IMR-90 (cell line): Measurements from ENCODE around the gene FAM20B. TPM values are rescaled to one million over a fixed set of nuclear protein-coding genes. Genes with fewer than 3 reads are reported as not detected.
A peak's percentile ranks its signal among the peaks of the same experiment; 100 is the strongest.

Source experiments
- ATAC-seq: fragments of 200-7000 bp; cut with Tn5 transposase; 2 replicates; pipeline ENCODE4 v1.9.1; 2020; ENCODE audit warnings: low read depth, mild to moderate bottlenecking, moderate library complexity
- BruUV-seq: library from RNA; stranded (reverse); fragments of 400-500 nt; replicated peaks from 2 replicates; lab custom pipeline; 2021; lab: Mats Ljungman, UMichigan
- CTCF ChIA-PET: fragments of 300-600 bp; formaldehyde crosslinking; extraction: SDS; loops from one replicate; lab custom pipeline; 2021; ENCODE audit warnings: antibody characterized with exemption; lab: Yijun Ruan, JAX
- POLR2A ChIA-PET: fragments of 300-600 bp; sonication (Branson Sonifier 250); formaldehyde crosslinking; loops from one replicate; lab custom pipeline; 2022; ENCODE audit warnings: antibody characterized with exemption; ENCODE audit not compliant: unreplicated experiment; lab: Charles Lee
- DNase-seq: peaks from one replicate; pipeline ENCODE4 v3.0.0; 2013
- H2AFZ ChIP-seq: replicated peaks from 2 replicates; pipeline ENCODE3; 2013; ENCODE audit warnings: low read length, mild to moderate bottlenecking; ENCODE audit not compliant: poor library complexity
- H2AK5ac ChIP-seq: 2 replicates; pipeline ENCODE4 v1.6.1; 2013; ENCODE audit warnings: low read depth, low read length, inconsistent platforms
- H2AK9ac ChIP-seq: replicated peaks from 2 replicates; pipeline ENCODE3; 2013; ENCODE audit warnings: mild to moderate bottlenecking, low read depth, low read length, moderate library complexity; ENCODE audit not compliant: poor library complexity
- H2BK120ac ChIP-seq: 2 replicates; pipeline ENCODE4 v1.6.1; 2013; ENCODE audit warnings: low read depth, low read length, inconsistent platforms
- H2BK15ac ChIP-seq: 3 replicates; pipeline ENCODE4 v1.6.1; 2013; ENCODE audit warnings: low read depth, low read length, inconsistent platforms
- H2BK20ac ChIP-seq: 2 replicates; pipeline ENCODE4 v1.6.1; 2013; ENCODE audit warnings: low read depth, mild to moderate bottlenecking, inconsistent platforms, low read length, moderate library complexity
- H2BK5ac ChIP-seq: 2 replicates; pipeline ENCODE4 v1.6.1; 2013; ENCODE audit warnings: mild to moderate bottlenecking, low read depth, low read length, inconsistent platforms; ENCODE audit not compliant: poor library complexity, severe bottlenecking
- H3K14ac ChIP-seq: replicated peaks from 2 replicates; pipeline ENCODE4 v1.6.1; 2013; ENCODE audit warnings: low read depth, low read length, inconsistent platforms
- H3K18ac ChIP-seq: 2 replicates; pipeline ENCODE4 v1.6.1; 2013; ENCODE audit warnings: low read depth, low read length, control low read depth
- H3K23ac ChIP-seq: 2 replicates; pipeline ENCODE4 v1.6.1; 2013; ENCODE audit warnings: low read depth, low read length, inconsistent platforms
- H3K27ac ChIP-seq: 2 replicates; pipeline ENCODE4 v1.5.1; 2013; ENCODE audit warnings: mild to moderate bottlenecking, control low read depth, low read length; ENCODE audit not compliant: insufficient read depth
- H3K27me3 ChIP-seq: 2 replicates; pipeline ENCODE4 v1.6.1; 2013; ENCODE audit warnings: low read length; ENCODE audit not compliant: control insufficient read depth, insufficient read depth
- H3K36me3 ChIP-seq: 2 replicates; pipeline ENCODE4 v1.6.1; 2013; ENCODE audit warnings: low read length, mixed read lengths; ENCODE audit not compliant: control insufficient read depth, insufficient read depth
- H3K4ac ChIP-seq: 2 replicates; pipeline ENCODE4 v1.6.1; 2013; ENCODE audit warnings: low read depth, low read length, inconsistent platforms
- H3K4me1 ChIP-seq: 2 replicates; pipeline ENCODE4 v1.6.1; 2013; ENCODE audit warnings: low read length, mixed read lengths; ENCODE audit not compliant: control insufficient read depth, insufficient read depth
- H3K4me2 ChIP-seq: 2 replicates; pipeline ENCODE4 v1.6.1; 2013; ENCODE audit warnings: low read depth, mild to moderate bottlenecking, control low read depth, low read length, moderate library complexity
- H3K4me3 ChIP-seq: 2 replicates; pipeline ENCODE4 v1.5.1; 2013; ENCODE audit warnings: low read depth, mild to moderate bottlenecking, control low read depth, low read length, moderate library complexity; ENCODE audit not compliant: insufficient read depth
- H3K56ac ChIP-seq: 2 replicates; pipeline ENCODE4 v1.6.1; 2013; ENCODE audit warnings: low read length, inconsistent platforms; ENCODE audit not compliant: insufficient read depth; ENCODE audit errors: extremely low read depth
- H3K79me1 ChIP-seq, 2 experiments: 2 replicates each; pipeline ENCODE4 v1.6.1; 2013; ENCODE audit warnings: low read length in 2 of 2, inconsistent platforms in 1 of 2, low read depth in 1 of 2
- H3K9ac ChIP-seq: 2 replicates; pipeline ENCODE4 v1.6.1; 2013; ENCODE audit warnings: low read depth, low read length, control low read depth
- H3K9me1 ChIP-seq: 2 replicates; pipeline ENCODE4 v1.6.1; 2013; ENCODE audit warnings: low read length, inconsistent platforms; ENCODE audit not compliant: insufficient read depth
- H3K9me3 ChIP-seq: 2 replicates; pipeline ENCODE4 v1.6.1; 2013; ENCODE audit warnings: low read length; ENCODE audit not compliant: control insufficient read depth, insufficient read depth
- H4K20me1 ChIP-seq: 2 replicates; pipeline ENCODE4 v1.6.1; 2013; ENCODE audit warnings: low read length, inconsistent platforms; ENCODE audit not compliant: insufficient read depth
- H4K5ac ChIP-seq: 2 replicates; pipeline ENCODE4 v1.6.1; 2013; ENCODE audit warnings: mild to moderate bottlenecking, low read depth, low read length, control low read depth
- H4K8ac ChIP-seq, 2 experiments: 2 replicates each; pipeline ENCODE4 v1.6.1; 2013; ENCODE audit warnings: low read depth in 2 of 2, low read length in 2 of 2, control low read depth in 1 of 2, inconsistent platforms in 1 of 2
- H4K91ac ChIP-seq: 2 replicates; pipeline ENCODE4 v1.6.1; 2013; ENCODE audit warnings: low read depth, low read length, inconsistent platforms; ENCODE audit not compliant: insufficient read depth
- BHLHE40 ChIP-seq: fragments of 150-350 bp; IDR thresholded peaks from 2 replicates; pipeline ENCODE4 v1.6.1; 2016; ENCODE audit warnings: mild to moderate bottlenecking, low read depth, low read length
- MAFK ChIP-seq: IDR thresholded peaks from 2 replicates; pipeline ENCODE4 v1.6.1; 2012; ENCODE audit warnings: low read depth, low read length, improper control_type of control experiment
- MAZ ChIP-seq: IDR thresholded peaks from 2 replicates; pipeline ENCODE4 v1.6.1; 2012; ENCODE audit warnings: low read depth, mild to moderate bottlenecking, low read length, improper control_type of control experiment, moderate library complexity, borderline replicate concordance
- RCOR1 ChIP-seq: IDR thresholded peaks from 2 replicates; pipeline ENCODE4 v1.6.1; 2012; ENCODE audit warnings: mild to moderate bottlenecking, low read length, improper control_type of control experiment; ENCODE audit not compliant: insufficient replicate concordance
- RFX5 ChIP-seq: IDR thresholded peaks from 2 replicates; pipeline ENCODE4 v1.8.0; 2012; ENCODE audit warnings: low read depth, mild to moderate bottlenecking, low read length, moderate library complexity
- WGBS, 2 experiments: methylation state at CpG; one replicate each; pipeline versions ENCODE4 v1.1.5 to v1.1.7; 2013; ENCODE audit warnings: missing lambda C conversion rate in 2 of 2; ENCODE audit not compliant: insufficient read length in 1 of 2; ENCODE audit errors: extremely low coverage in 2 of 2; 5-methylcytosine and 5-hydroxymethylcytosine counted together
- dilution Hi-C: fragments of 300-500 bp; cut with HindIII; formaldehyde crosslinking; loops from one replicate; pipeline ENCODE4 v1.14.3; 2018; ENCODE audit warnings: low sequenced_read_pairs; ENCODE audit not compliant: unreplicated experiment
- in situ Hi-C: fragments of 300-500 bp; cut with MboI; formaldehyde crosslinking; loops from 3 replicates; pipeline ENCODE4 v1.14.3; 2019; ENCODE audit warnings: low sequenced_read_pairs, inconsistent platforms, mixed read lengths
- intact Hi-C: fragments of 100-400 bp; cut with micrococcal nuclease; formaldehyde crosslinking; loops from 2 replicates; pipeline ENCODE4 v1.10.0; 2022
- polyA plus RNA-seq, 3 experiments: library from polyadenylated mRNA; depleted of rRNA; stranded (reverse); fragments of >200 nt; gene quantifications; 2 replicates each; pipeline ENCODE4 v1.2.3, GENCODE V29; 2012; ENCODE audit warnings: low replicate concordance in 1 of 3
- total RNA-seq: library from RNA; depleted of rRNA; stranded (reverse); fragments of >200 nt; gene quantifications from 2 replicates; pipeline ENCODE4 v1.2.3, GENCODE V29; 2012; rRNA removed

FAM20B gene
- total and polyA plus RNA-seq, 2 of the 4 experiments (the other 2 are of a cell fraction) = 17.1 to 38.4 TPM

DNA sequence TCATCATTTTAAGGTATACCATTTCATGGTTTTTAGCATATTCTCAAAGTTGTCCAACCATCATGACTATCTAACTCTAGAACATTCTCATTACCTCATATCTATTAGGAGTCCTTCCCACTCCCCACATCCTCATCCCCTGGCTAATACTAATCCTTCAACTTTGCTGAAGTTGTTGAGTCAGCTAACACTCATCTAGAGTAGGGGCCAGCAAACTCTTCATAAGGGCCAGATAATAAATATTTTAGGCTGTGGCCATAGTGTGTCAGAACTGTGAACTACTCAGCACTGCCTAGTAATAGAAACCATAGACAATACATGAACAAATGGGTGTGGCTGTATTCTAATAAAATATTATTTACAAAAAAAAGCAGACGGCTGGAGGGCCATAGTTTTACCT is 99.2 kb downstream of the FAM20B start:
- peaks cover 17% of the 10 kb centered on the region for H3K36me3 ChIP-seq

More for the DNA sequence above, 99.2 kb downstream of the FAM20B start:
- Histone ChIP-seq H3K9me1 (peaks cover 9% of the 10 kb centered on the region), H2AK9ac (no peak overlapping the region), H3K4me1 (peaks cover 14% of the 10 kb centered on the region), H2AFZ (no peak overlapping the region), H2AK5ac (no peak overlapping the region), H2BK20ac (no peak overlapping the region), H3K4me2 (no peak overlapping the region), H3K23ac (no peak overlapping the region), H3K56ac (no peak overlapping the region), H4K8ac (no peak overlapping the region), H3K18ac (no peak overlapping the region), H4K5ac (no peak overlapping the region), H3K27me3 (no peaks in the 10 kb centered on the region), H3K14ac (no peak overlapping the region), H3K4me3 (no peak overlapping the region), H3K79me1 (peaks cover 14 to 57% of the 10 kb centered on the region in 2 experiments), H4K91ac (no peak overlapping the region), H2BK5ac (peak overlapping the region; percentile 69), H3K9me3 (no peaks in the 10 kb centered on the region), H3K4ac (no peak overlapping the region; the same call in 1 of the 2 replicates), H3K27ac (no peak overlapping the region), H2BK15ac (no peak overlapping the region; the same call in 2 of the 3 replicates), H2BK120ac (no peak overlapping the region), H4K20me1 (peaks cover 10% of the 10 kb centered on the region; the same call in 1 of the 2 replicates), H3K9ac (no peak overlapping the region)
- no CpG with 5 or more reads among the region's 1 CpG for WGBS, 2 experiments
- BruUV-seq = no TSS peak
- intact Hi-C loops (no loop called here), in situ Hi-C loops (loop anchor here (5.0 to 10.0 kb wide), 2 partner anchors 72 to 170 kb away; partner anchors contain the start of gene SOAT1), dilution Hi-C loops (no loop called here)
- TF ChIP-seq BHLHE40 (no peak), RCOR1 (no peak), MAFK (peak; percentile 69), RFX5 (no peak), MAZ (no peak)
- ATAC-seq (peak; percentile 40), DNase-seq (peak; percentile 78)
- CTCF ChIA-PET = no interaction called here
- POLR2A ChIA-PET = no interaction called here

Other genes with a start within 250 kb of the FAM20B start
- gene ANGPTL1, start 154.8 kb upstream of the FAM20B start, total RNA-seq = under 0.01 TPM in 1 of 2 replicates, not detected in the other
- gene ANGPTL1, start 154.8 kb upstream of the FAM20B start, polyA plus RNA-seq (2012; rRNA removed) = 0.03 and 0.04 TPM in 2 replicates
- 11.9 and 16.8 TPM in 2 replicates for gene TOR3A, start 56.2 kb downstream of the FAM20B start, total RNA-seq
- 22.2 and 22.7 TPM in 2 replicates for gene TOR3A, start 56.2 kb downstream of the FAM20B start, polyA plus RNA-seq (2012; rRNA removed)
- 88.3 and 110 TPM in 2 replicates for gene ABL2, start 203.8 kb downstream of the FAM20B start, total RNA-seq
- 9.0 and 9.7 TPM in 2 replicates for gene ABL2, start 203.8 kb downstream of the FAM20B start, polyA plus RNA-seq (2012; rRNA removed)